Thyroid gland (tissue), 4 donors: ENCODE results near the gene NAALADL2.

ENCODE experiments used
- POLR2A ChIP-seq, 2 donors: fragments of 450-650 bp; IDR thresholded peaks; one replicate each; pipeline ENCODE4 v1.6.1; 2017; ENCODE audit warnings: antibody characterized with exemption in 2 of 2, mild to moderate bottlenecking in 2 of 2, moderate library complexity in 1 of 2
- TF ChIP-seq, protein P1 (sequence below), 6 experiments: fragments of 200-600 bp in 3 of 6; fragments of 450-650 bp in 3 of 6; sonication (generic) in 3 of 6; IDR thresholded peaks; one replicate each; pipeline ENCODE4 v1.5.1; 2016 to 2019; ENCODE audit warnings: antibody characterized with exemption in 6 of 6, mild to moderate bottlenecking in 2 of 6, inconsistent platforms in 1 of 6, moderate library complexity in 1 of 6

GRCh38 chr3:175851541-175851940, 992.4 kb downstream of the NAALADL2 start:
- TF ChIP-seq POLR2A (IDR thresholded peaks at IDR 0.05), result no peak
- TF ChIP-seq, protein P1, sequence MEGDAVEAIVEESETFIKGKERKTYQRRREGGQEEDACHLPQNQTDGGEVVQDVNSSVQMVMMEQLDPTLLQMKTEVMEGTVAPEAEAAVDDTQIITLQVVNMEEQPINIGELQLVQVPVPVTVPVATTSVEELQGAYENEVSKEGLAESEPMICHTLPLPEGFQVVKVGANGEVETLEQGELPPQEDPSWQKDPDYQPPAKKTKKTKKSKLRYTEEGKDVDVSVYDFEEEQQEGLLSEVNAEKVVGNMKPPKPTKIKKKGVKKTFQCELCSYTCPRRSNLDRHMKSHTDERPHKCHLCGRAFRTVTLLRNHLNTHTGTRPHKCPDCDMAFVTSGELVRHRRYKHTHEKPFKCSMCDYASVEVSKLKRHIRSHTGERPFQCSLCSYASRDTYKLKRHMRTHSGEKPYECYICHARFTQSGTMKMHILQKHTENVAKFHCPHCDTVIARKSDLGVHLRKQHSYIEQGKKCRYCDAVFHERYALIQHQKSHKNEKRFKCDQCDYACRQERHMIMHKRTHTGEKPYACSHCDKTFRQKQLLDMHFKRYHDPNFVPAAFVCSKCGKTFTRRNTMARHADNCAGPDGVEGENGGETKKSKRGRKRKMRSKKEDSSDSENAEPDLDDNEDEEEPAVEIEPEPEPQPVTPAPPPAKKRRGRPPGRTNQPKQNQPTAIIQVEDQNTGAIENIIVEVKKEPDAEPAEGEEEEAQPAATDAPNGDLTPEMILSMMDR (IDR thresholded peaks at IDR 0.05), result no peak
